ENCODE data around the gene OVCH1. TPM values are rescaled to one million over a fixed set of nuclear protein-coding genes. Genes with fewer than 3 reads are reported as not detected.
A peak's percentile ranks its signal among the peaks of the same experiment; 100 is the strongest.
"Not testable (repeated sequence)": the region's sequence is repeated elsewhere in the genome, so short reads cannot be mapped to it uniquely, and the experiment has no call there.

OVCH1 gene
- total and polyA plus RNA-seq, 3 donors from 2014 or later: 0.43 to 3.0 (median 1.2) TPM

DNA sequence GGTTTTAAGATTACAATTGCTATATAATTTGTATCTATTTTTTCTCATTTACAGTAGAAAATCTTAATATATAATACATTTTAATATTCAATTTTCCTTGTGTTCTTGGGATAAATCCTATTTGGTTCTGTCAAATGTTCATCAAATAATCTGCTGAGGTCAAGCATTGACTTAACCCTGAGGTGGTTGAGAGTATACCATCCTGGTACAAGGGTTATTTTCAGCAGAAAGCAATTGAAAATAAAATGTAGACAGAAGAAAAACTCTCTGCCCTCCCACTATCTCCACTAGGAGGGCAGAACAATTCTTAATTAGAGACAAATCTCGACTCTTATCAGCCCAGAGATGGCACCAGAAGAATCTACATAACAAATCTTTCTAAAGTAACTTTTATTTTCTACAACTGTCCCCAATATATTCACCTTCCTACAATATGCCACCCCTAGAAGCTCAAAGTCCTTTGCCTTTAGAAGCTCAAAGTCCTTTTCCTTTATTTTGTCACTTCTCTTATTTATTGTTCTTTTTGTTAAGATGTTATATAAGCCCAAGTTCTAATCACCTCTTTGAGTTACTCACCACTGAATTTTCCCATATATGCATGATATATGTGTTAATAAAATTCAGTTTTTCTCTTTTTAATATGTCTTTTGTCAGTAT lies 58.6 kb downstream of the OVCH1 start:
- WGBS, 2 donors: 33 to 50% methylated on average over 1 of the region's 1 CpG
- no peak overlapping the region for H3K4me3 ChIP-seq
- intact Hi-C loops (cut with DNase I; ENCODE audit: low total_unique reads): no loop called here

DNA sequence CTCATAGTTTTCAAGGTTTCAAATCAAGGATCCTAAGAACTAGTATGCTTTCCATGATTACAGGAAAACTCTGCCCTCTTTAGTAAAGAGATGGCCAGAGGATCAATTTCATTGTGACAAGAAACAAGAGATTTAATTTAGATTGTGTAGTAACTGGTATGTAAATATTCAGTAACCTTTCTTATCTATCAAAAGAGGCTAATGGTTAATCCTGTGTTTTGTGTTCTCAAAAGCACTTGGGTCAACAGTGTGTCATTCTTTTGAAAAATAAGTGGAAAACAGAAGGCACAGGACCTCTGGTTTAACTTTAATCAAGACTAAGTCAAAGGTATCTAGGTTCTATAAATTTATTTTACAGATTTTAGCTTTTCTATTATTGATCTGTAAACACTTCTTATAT lies 59.9 kb downstream of the OVCH1 start:
- intact Hi-C loops (cut with DNase I; ENCODE audit: low total_unique reads): no loop called here
- no peaks in the 10 kb centered on the region for H3K27me3 ChIP-seq
- H3K27ac ChIP-seq: no peak overlapping the region
- H3K36me3 ChIP-seq (ENCODE audit: low read depth, missing control alignments): no peaks in the 10 kb centered on the region
- no peak for DNase-seq
- H3K9me3 ChIP-seq: no peaks in the 10 kb centered on the region
- H3K4me3 ChIP-seq: no peak overlapping the region
- TF ChIP-seq, protein P1, sequence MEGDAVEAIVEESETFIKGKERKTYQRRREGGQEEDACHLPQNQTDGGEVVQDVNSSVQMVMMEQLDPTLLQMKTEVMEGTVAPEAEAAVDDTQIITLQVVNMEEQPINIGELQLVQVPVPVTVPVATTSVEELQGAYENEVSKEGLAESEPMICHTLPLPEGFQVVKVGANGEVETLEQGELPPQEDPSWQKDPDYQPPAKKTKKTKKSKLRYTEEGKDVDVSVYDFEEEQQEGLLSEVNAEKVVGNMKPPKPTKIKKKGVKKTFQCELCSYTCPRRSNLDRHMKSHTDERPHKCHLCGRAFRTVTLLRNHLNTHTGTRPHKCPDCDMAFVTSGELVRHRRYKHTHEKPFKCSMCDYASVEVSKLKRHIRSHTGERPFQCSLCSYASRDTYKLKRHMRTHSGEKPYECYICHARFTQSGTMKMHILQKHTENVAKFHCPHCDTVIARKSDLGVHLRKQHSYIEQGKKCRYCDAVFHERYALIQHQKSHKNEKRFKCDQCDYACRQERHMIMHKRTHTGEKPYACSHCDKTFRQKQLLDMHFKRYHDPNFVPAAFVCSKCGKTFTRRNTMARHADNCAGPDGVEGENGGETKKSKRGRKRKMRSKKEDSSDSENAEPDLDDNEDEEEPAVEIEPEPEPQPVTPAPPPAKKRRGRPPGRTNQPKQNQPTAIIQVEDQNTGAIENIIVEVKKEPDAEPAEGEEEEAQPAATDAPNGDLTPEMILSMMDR (IDR thresholded peaks at IDR 0.05): no peak
- TF ChIP-seq POLR2A (IDR thresholded peaks at IDR 0.05): no peak
- H3K4me1 ChIP-seq: no peaks in the 10 kb centered on the region

More for the DNA sequence above, 58.6 kb downstream of the OVCH1 start:
- Histone ChIP-seq H3K36me3 (ENCODE audit: low read depth, missing control alignments) (no peaks in the 10 kb centered on the region), H3K27me3 (no peaks in the 10 kb centered on the region), H3K9me3 (no peaks in the 10 kb centered on the region), H3K4me1 (no peaks in the 10 kb centered on the region), H3K27ac (no peak overlapping the region)
- no peak for TF ChIP-seq POLR2A (IDR thresholded peaks at IDR 0.05)
- TF ChIP-seq, protein P1 (IDR thresholded peaks at IDR 0.05): no peak
- no peak for DNase-seq

DNA sequence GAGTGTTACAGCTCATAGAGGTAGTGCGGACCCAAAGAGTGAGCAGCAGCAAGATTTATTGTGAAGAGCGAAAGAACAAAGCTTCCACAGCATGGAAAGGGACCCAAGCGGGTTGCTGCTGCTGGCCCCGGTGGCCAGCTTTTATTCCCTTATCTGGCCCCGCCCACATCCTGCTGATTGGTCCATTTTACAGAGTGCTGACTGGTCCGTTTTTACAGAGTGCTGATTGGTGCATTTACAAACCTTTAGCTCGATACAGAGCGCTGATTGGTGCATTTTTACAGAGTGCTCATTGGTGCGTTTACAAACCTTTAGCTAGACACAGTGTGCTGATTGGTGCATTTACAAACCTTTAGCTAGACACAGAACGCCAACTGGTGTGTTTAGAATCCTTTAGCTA lies 60.7 kb downstream of the OVCH1 start:
- H3K4me1 ChIP-seq; H3K36me3 ChIP-seq (ENCODE audit: low read depth, missing control alignments); intact Hi-C loops (cut with DNase I; ENCODE audit: low total_unique reads); H3K27ac ChIP-seq; H3K9me3 ChIP-seq; H3K27me3 ChIP-seq; H3K4me3 ChIP-seq: not testable (repeated sequence)
- peak; percentile 29 for DNase-seq
- 86 to 90% methylated on average over 10 of the region's 10 CpGs for WGBS, 2 donors

DNA sequence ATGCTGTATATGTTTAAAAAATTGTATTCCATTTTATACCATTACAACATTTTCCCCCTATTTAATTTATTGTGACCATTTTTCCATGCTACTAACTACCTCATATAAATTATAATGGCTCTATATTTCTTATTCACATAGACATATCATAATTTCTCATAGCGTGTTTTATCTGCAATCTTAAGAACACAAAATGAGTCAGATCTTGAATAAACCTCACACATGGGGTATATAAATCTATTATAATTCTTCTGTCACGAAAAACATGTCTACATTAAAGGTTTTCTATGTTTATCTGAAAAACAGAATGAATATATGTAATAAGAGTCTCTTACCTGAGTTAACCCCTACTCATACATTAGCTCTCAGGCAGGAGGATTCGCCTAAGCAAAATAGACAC lies 66.0 kb downstream of the OVCH1 start:
- WGBS, 2 donors: 53 to 80% methylated on average over 3 of the region's 3 CpGs

DNA sequence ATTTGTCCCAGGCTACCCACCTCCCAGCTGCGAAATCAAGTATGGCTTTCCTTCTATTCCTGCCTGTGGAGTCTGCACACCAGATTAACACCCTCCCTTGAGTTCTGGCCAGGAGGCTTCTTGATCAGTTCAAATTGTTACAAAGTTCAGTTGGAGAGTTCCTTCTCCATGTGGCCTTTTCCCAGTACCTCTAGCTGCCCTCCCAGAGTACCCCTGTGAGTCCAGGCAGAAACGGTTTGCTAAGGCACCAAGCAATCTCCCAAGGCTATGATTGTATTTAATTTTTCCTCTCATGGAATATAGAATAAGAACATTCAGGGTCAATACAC lies 66.8 kb downstream of the OVCH1 start:
- TF ChIP-seq POLR2A (IDR thresholded peaks at IDR 0.05): no peak
- TF ChIP-seq, protein P1 (IDR thresholded peaks at IDR 0.05): no peak
- peak; percentile 46 for DNase-seq
- Histone ChIP-seq H3K36me3 (ENCODE audit: low read depth, missing control alignments) (no peaks in the 10 kb centered on the region), H3K9me3 (no peaks in the 10 kb centered on the region), H3K4me1 (no peaks in the 10 kb centered on the region), H3K27me3 (no peaks in the 10 kb centered on the region), H3K27ac (no peak overlapping the region), H3K4me3 (no peak overlapping the region)
- WGBS, 2 donors: 52 to 55% methylated on average over 2 of the region's 2 CpGs
- intact Hi-C loops (cut with DNase I; ENCODE audit: low total_unique reads): no loop called here

More for the DNA sequence above, 66.0 kb downstream of the OVCH1 start:
- H3K36me3 ChIP-seq (ENCODE audit: low read depth, missing control alignments): no peaks in the 10 kb centered on the region
- H3K9me3 ChIP-seq: no peaks in the 10 kb centered on the region
- TF ChIP-seq, protein P1 (IDR thresholded peaks at IDR 0.05): no peak
- no peak for TF ChIP-seq POLR2A (IDR thresholded peaks at IDR 0.05)
- no peaks in the 10 kb centered on the region for H3K27me3 ChIP-seq
- no peak overlapping the region for H3K27ac ChIP-seq
- no peak overlapping the region for H3K4me3 ChIP-seq
- intact Hi-C loops (cut with DNase I; ENCODE audit: low total_unique reads): no loop called here
- DNase-seq: no peak
- H3K4me1 ChIP-seq: no peaks in the 10 kb centered on the region

All from testis (tissue), 3 donors.